HG03159 (cell line): Measurements from ENCODE around the gene TRAPPC8.
"Not testable (repeated sequence)": the region's sequence is repeated elsewhere in the genome, so short reads cannot be mapped to it uniquely, and the experiment has no call there.

Source experiments
- ATAC-seq: cut with Tn5 transposase; IDR thresholded peaks from one replicate; pipeline ENCODE4 v1.9.1; 2021; ENCODE audit warnings: mild to moderate bottlenecking, moderate library complexity; ENCODE audit not compliant: unreplicated experiment

Gene TRAPPC8

GRCh38 chr18:31799257-31799656 is 143.7 kb downstream of the TRAPPC8 start:
- ATAC-seq, result not testable (repeated sequence)

GRCh38 chr18:31798399-31798798 is 144.5 kb downstream of the TRAPPC8 start:
- ATAC-seq, result no peak

- ATAC-seq, result no peak
These were observed 147.2 kb downstream of the TRAPPC8 start for GRCh38 chr18:31795747-31796146.

GRCh38 chr18:31793531-31793930 is 149.4 kb downstream of the TRAPPC8 start:
- ATAC-seq, result no peak

- no peak for ATAC-seq
These were observed 150.4 kb downstream of the TRAPPC8 start for GRCh38 chr18:31792580-31792911.

- peak; percentile 99 for ATAC-seq
These were observed 150.9 kb downstream of the TRAPPC8 start for GRCh38 chr18:31791817-31792579.

GRCh38 chr18:31789409-31789808 is 153.5 kb downstream of the TRAPPC8 start:
- ATAC-seq, result no peak

- no peak for ATAC-seq
These were observed 159.9 kb downstream of the TRAPPC8 start for GRCh38 chr18:31783059-31783458.
